Kidney epithelial cell (primary cell): ENCODE data around the gene SPP2. TPM values are rescaled to one million over a fixed set of nuclear protein-coding genes. Genes with fewer than 3 reads are reported as not detected.
A peak's percentile ranks its signal among the peaks of the same experiment; 100 is the strongest.

Experiments
- DNase-seq: peaks from one replicate; pipeline ENCODE4 v3.0.0-alpha.2; 2010; ENCODE audit warnings: low read depth
- H3K27me3 ChIP-seq: 2 replicates; pipeline ENCODE4 v1.6.0; 2011; ENCODE audit warnings: low read length; ENCODE audit not compliant: control insufficient read depth, insufficient read depth
- H3K36me3 ChIP-seq: 2 replicates; pipeline ENCODE4 v1.5.1; 2011; ENCODE audit warnings: low read length; ENCODE audit not compliant: control insufficient read depth, insufficient read depth
- H3K4me3 ChIP-seq: 2 replicates; pipeline ENCODE4 v1.5.1; 2011; ENCODE audit warnings: low read depth, mild to moderate bottlenecking, control low read depth, low read length
- CTCF ChIP-seq: IDR thresholded peaks from 2 replicates; pipeline ENCODE4 v1.5.1; 2011; ENCODE audit warnings: mild to moderate bottlenecking, moderate library complexity, low read length, control low read depth, inconsistent platforms; ENCODE audit not compliant: insufficient read depth, poor library complexity, severe bottlenecking
- total RNA-seq: library from RNA; depleted of rRNA; stranded (reverse); fragments of >200 nt; gene quantifications from 2 replicates; pipeline ENCODE4 v1.2.3, GENCODE V29; 2015

Gene SPP2
- total RNA-seq, 1 donor from 2014 or later: not detected

GRCh38 chr2:234111523-234111922 lies 61.0 kb downstream of the SPP2 start:
- no peaks in the 10 kb centered on the region for H3K36me3 ChIP-seq
- no peak for TF ChIP-seq CTCF
- H3K4me3 ChIP-seq: no peak overlapping the region
- peak; percentile 69 for DNase-seq
- H3K27me3 ChIP-seq: no peaks in the 10 kb centered on the region

- Histone ChIP-seq H3K36me3 (no peaks in the 10 kb centered on the region), H3K4me3 (no peak overlapping the region), H3K27me3 (no peaks in the 10 kb centered on the region)
- DNase-seq: no peak
- TF ChIP-seq CTCF: no peak
These were observed 65.5 kb downstream of the SPP2 start for GRCh38 chr2:234116010-234116409.

- no peak for TF ChIP-seq CTCF
- Histone ChIP-seq H3K36me3 (no peaks in the 10 kb centered on the region), H3K4me3 (no peak overlapping the region), H3K27me3 (no peaks in the 10 kb centered on the region)
- DNase-seq: no peak
These were observed 71.5 kb downstream of the SPP2 start for GRCh38 chr2:234121999-234122398.

GRCh38 chr2:234125451-234126145 lies 75.1 kb downstream of the SPP2 start:
- Histone ChIP-seq H3K27me3 (no peaks in the 10 kb centered on the region), H3K4me3 (no peak overlapping the region), H3K36me3 (no peaks in the 10 kb centered on the region)
- DNase-seq: no peak
- no peak for TF ChIP-seq CTCF

GRCh38 chr2:234126146-234126470 lies 75.6 kb downstream of the SPP2 start:
- DNase-seq: no peak
- TF ChIP-seq CTCF: no peak
- H3K36me3 ChIP-seq: no peaks in the 10 kb centered on the region

More at GRCh38 chr2:234126146-234126470, 75.6 kb downstream of the SPP2 start:
- H3K4me3 ChIP-seq: no peak overlapping the region
- no peaks in the 10 kb centered on the region for H3K27me3 ChIP-seq

Other genes starting within 250 kb of the SPP2 start
- gene HJURP, start 196.2 kb upstream of the SPP2 start, total RNA-seq: 6.5 and 13.4 TPM in 2 replicates
- gene TRPM8, start 133.3 kb upstream of the SPP2 start, total RNA-seq: 0.07 and 0.96 TPM in 2 replicates